HepG2 (cell line): ENCODE results near the gene NKD2. TPM values are rescaled to one million over a fixed set of nuclear protein-coding genes. Genes with fewer than 3 reads are reported as not detected.

Source experiments
- ATAC-seq: fragments of 200-7000 bp; cut with Tn5 transposase; 3 replicates; pipeline ENCODE4 v1.9.1; 2020; ENCODE audit warnings: mild to moderate bottlenecking, moderate library complexity
- BruUV-seq: library from RNA; stranded (reverse); fragments of 400-500 nt; replicated peaks from 2 replicates; lab custom pipeline; 2021; lab: Mats Ljungman, UMichigan
- CTCF ChIA-PET: fragments of 300-600 bp; formaldehyde crosslinking; extraction: SDS; loops from one replicate; lab custom pipeline; 2021; ENCODE audit warnings: low total read pairs, inconsistent platforms, low intra/inter-chr PET ratio; lab: Yijun Ruan, JAX
- POLR2A ChIA-PET: fragments of 350-600 bp; sonication (Branson Sonifier 250); formaldehyde crosslinking; loops from one replicate; lab custom pipeline; 2020; ENCODE audit warnings: antibody characterized with exemption, inconsistent platforms; lab: Yijun Ruan, JAX
- DNase-seq: peaks from one replicate; pipeline ENCODE4 v3.0.0-alpha.2; 2015; ENCODE audit warnings: low spot score
- FAIRE-seq: peaks from 3 replicates; lab custom pipeline; 2011; peaks lifted over from hg19 to GRCh38; lab: Jason Lieb, UNC
- H2AFZ ChIP-seq: one replicate; pipeline ENCODE4 v1.6.1; 2011; ENCODE audit warnings: low read length, inconsistent platforms
- H3K27ac ChIP-seq: fragments of 300-600 bp; 3 replicates; pipeline ENCODE4 v1.8.0; 2011; ENCODE audit warnings: mixed run types, mild to moderate bottlenecking, mixed read lengths, low read length, inconsistent platforms; ENCODE audit not compliant: insufficient read depth; ENCODE audit errors: extremely low read length
- H3K27me3 ChIP-seq, 2 experiments: fragments of 200-600 bp in 1 of 2; 2 replicates in 1 of 2; 3 replicates in 1 of 2; pipeline versions ENCODE4 v1.6.0 to v1.8.0; 2011; ENCODE audit warnings: low read length in 2 of 2, mild to moderate bottlenecking in 2 of 2, moderate library complexity in 2 of 2, inconsistent platforms in 1 of 2; ENCODE audit not compliant: insufficient read depth in 2 of 2, control insufficient read depth in 1 of 2
- H3K36me3 ChIP-seq, 2 experiments: fragments of 200-600 bp in 1 of 2; replicated peaks in 1 of 2; 2 replicates in 1 of 2; 3 replicates in 1 of 2; pipeline versions ENCODE4 v1.5.1 to v1.8.0; 2011; ENCODE audit warnings: low read length in 2 of 2, inconsistent platforms in 1 of 2; ENCODE audit not compliant: insufficient read depth in 2 of 2, control insufficient read depth in 1 of 2
- H3K4me1 ChIP-seq: 2 replicates; pipeline ENCODE4 v1.5.1; 2012; ENCODE audit warnings: low read length, inconsistent platforms; ENCODE audit not compliant: insufficient read depth
- H3K4me2 ChIP-seq: 2 replicates; pipeline ENCODE4 v1.6.0; 2011; ENCODE audit warnings: low read depth, low read length, inconsistent platforms
- H3K4me3 ChIP-seq, 3 experiments: fragments of 200-600 bp in 1 of 3; sonication (generic), shearing (Covaris generic) in 1 of 3; replicated peaks in 1 of 3; 2 replicates each; pipeline ENCODE4 v1.5.1; 2011 to 2016; ENCODE audit warnings: low read length in 3 of 3, inconsistent platforms in 2 of 3, low read depth in 2 of 3, mild to moderate bottlenecking in 2 of 3, control low read depth in 1 of 3, mixed read lengths in 1 of 3; ENCODE audit not compliant: insufficient read depth in 1 of 3
- H3K79me2 ChIP-seq: one replicate; pipeline ENCODE4 v1.6.1; 2011; ENCODE audit warnings: low read length, inconsistent platforms; ENCODE audit not compliant: insufficient read depth
- H3K9ac ChIP-seq: 2 replicates; pipeline ENCODE4 v1.6.0; 2011; ENCODE audit warnings: mild to moderate bottlenecking, low read depth, low read length, inconsistent platforms; ENCODE audit not compliant: insufficient read depth
- H3K9me3 ChIP-seq: 2 replicates; pipeline ENCODE4 v1.5.1; 2012; ENCODE audit warnings: mild to moderate bottlenecking, low read length
- H4K20me1 ChIP-seq: 2 replicates; pipeline ENCODE4 v1.6.0; 2011; ENCODE audit warnings: inconsistent platforms, mild to moderate bottlenecking, low read length, moderate library complexity; ENCODE audit not compliant: insufficient read depth
- AGO2 ChIP-seq: fragments of 200-400 bp; formaldehyde crosslinking; optimal IDR thresholded peaks from 2 replicates; pipeline ENCODE3; 2017; ENCODE audit warnings: mild to moderate bottlenecking, low read depth, low read length, moderate library complexity
- HES4 ChIP-seq: sonication (generic); formaldehyde crosslinking; IDR thresholded peaks from 2 replicates; pipeline ENCODE4 v1.9.0; 2021; ENCODE audit warnings: mild to moderate bottlenecking, missing genetic modification reagents, borderline replicate concordance
- NFKBIZ ChIP-seq: IDR thresholded peaks from 2 replicates; pipeline ENCODE4 v1.6.1; 2018; ENCODE audit warnings: missing genetic modification reagents, missing compliant biosample characterization
- POLR2A ChIP-seq, 2 experiments: IDR thresholded peaks; 2 replicates each; pipeline ENCODE4 v1.6.1; 2011; ENCODE audit warnings: low read depth in 2 of 2, low read length in 2 of 2, mild to moderate bottlenecking in 1 of 2, moderate library complexity in 1 of 2; ENCODE audit not compliant: insufficient read depth in 1 of 2
- XBP1 ChIP-seq: sonication (generic); formaldehyde crosslinking; IDR thresholded peaks from 2 replicates; pipeline ENCODE4 v1.5.0; 2020; ENCODE audit warnings: missing genetic modification reagents
- ZNF10 ChIP-seq: sonication (generic); formaldehyde crosslinking; IDR thresholded peaks from 2 replicates; pipeline ENCODE4 v1.4.0; 2020; ENCODE audit warnings: mild to moderate bottlenecking, low read depth, missing genetic modification reagents, borderline replicate concordance
- WGBS: methylation state at CpG from one replicate; pipeline ENCODE4 v1.1.6; 2017; ENCODE audit warnings: low lambda C conversion rate; 5-methylcytosine and 5-hydroxymethylcytosine counted together
- in situ Hi-C: cut with HindIII; loops from 2 replicates; pipeline ENCODE4 v1.10.0; 2017; ENCODE audit warnings: low pct_unique_long_range_greater_than_20kb; ENCODE audit not compliant: extremely low pct_ligation_motif_present
- intact Hi-C: fragments of 100-400 bp; cut with micrococcal nuclease; formaldehyde crosslinking; loops from one replicate; pipeline ENCODE4 v1.10.0; 2022; ENCODE audit not compliant: unreplicated experiment
- polyA plus RNA-seq, 8 experiments: library from polyadenylated mRNA; depleted of rRNA in 3 of 8; stranded (reverse) in 7 of 8; unstranded in 1 of 8; fragments of >200 nt; fragmentation: Illumina TruSeq in 4 of 8; extraction: Trizol in 4 of 8; gene quantifications; 2 replicates each; pipeline versions ENCODE4 v1.2.1 to v1.2.3, GENCODE V29; 2011 to 2016; ENCODE audit warnings: low read depth in 4 of 8, missing spikeins in 1 of 8, mixed read lengths in 1 of 8; ENCODE audit not compliant: insufficient read depth in 1 of 8
- total RNA-seq, 5 experiments: library from RNA; depleted of rRNA; stranded (reverse); fragments of >200 nt; fragmentation: Illumina TruSeq; extraction: Trizol; gene quantifications; 2 replicates each; pipeline ENCODE4 v1.2.3, GENCODE V29; 2016; ENCODE audit warnings: low read depth in 1 of 5

Gene NKD2
- total and polyA plus RNA-seq, 2 of the 13 experiments (the other 11 are each of a cell fraction or from before 2014, with no cell fraction given): 0.53 to 0.82 TPM

DNA sequence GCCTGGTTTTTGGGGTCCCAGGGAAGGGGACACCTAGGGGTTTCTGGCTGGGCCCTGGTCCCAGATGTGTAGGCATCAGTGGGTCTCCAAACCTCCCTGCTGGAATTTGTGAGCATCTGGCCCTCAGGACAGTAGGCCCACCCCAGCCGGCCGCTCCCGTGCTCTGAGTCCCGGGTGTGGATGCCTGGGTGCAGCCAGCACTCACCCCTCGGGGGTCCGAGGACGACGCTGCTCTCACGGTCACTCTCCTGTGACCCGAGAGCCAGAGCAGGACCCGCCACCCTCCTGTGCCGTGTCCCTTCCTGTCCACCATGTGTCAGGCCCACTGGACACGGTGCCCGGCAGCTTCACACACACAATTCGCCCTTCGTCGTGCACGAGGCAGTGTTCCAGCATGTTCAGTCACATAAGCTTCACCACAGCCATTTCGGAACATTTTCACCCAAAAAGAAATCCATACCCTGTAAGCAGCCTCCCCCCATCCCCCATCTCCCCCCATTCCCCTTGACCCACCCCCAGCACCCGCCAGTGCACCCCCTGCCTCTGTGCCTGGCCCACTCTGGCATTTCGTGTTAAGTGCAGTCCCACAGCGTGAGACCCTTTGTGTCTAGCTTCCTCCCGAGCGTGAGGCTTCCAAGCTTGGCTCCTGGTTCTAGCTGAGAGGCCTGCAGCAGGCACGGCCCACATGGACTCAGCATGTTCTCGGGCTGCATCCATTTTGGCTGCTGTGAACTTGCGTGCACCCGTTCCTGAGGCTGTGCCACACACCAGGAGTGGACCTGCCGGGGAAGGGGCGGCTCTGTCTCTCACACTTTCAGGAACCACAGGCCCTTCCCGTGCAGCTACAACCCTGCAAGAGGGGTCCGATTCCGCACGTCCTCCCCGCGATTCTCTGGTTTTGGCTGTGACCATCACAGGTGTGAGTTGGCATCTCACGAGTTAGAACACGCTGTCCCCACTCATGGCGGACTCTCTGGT lies 40.5 kb downstream of the NKD2 start:
- CTCF ChIA-PET: no interaction called here
- H4K20me1 ChIP-seq: no peaks in the 10 kb centered on the region
- no peak for TF ChIP-seq NFKBIZ (CRISPR knock-in tag)
- TF ChIP-seq AGO2: peak; percentile 90
- peak in 1 of 2 experiments; percentile 19; a peak in 1 of 4 replicates for TF ChIP-seq POLR2A (IDR thresholded peaks at IDR 0.05; ENCODE audit: insufficient read depth in 1 of 2, low read depth in 2 of 2, low read length in 2 of 2)
- no peak for TF ChIP-seq XBP1
- TF ChIP-seq HES4 (CRISPR knock-in tag): no peak
- no peak for TF ChIP-seq ZNF10 (CRISPR knock-in tag)
- TF ChIP-seq, all 625 proteins: peak for 2
- no TSS peak for BruUV-seq
- FAIRE-seq: no peak
- 93% methylated on average over 29 of the region's 39 CpGs for WGBS
- H3K4me3 ChIP-seq: no peak overlapping the region
- no peak overlapping the region for H2AFZ ChIP-seq
- no peak overlapping the region for H3K27ac ChIP-seq
- POLR2A ChIA-PET: interaction anchor here (1.0 kb wide), 1 partner anchor 56 kb away, joined by 3 read pairs; no protein-coding TSS in a partner anchor
- no peak overlapping the region for H3K4me2 ChIP-seq
- intact Hi-C loops: no loop called here
- ATAC-seq: peak; percentile 28
- H3K9ac ChIP-seq: no peak overlapping the region
- in situ Hi-C loops: no loop called here
- H3K4me1 ChIP-seq: no peaks in the 10 kb centered on the region
- no peaks in the 10 kb centered on the region for H3K9me3 ChIP-seq
- peaks cover 7 to 20% of the 10 kb centered on the region in 2 experiments for H3K36me3 ChIP-seq
- H3K27me3 ChIP-seq: no peaks in the 10 kb centered on the region
- no peaks in the 10 kb centered on the region for H3K79me2 ChIP-seq
- no peak for DNase-seq
